Left cardiac atrium (tissue), 4 donors: ENCODE results near the gene EDC4. TPM values are rescaled to one million over a fixed set of nuclear protein-coding genes. Genes with fewer than 3 reads are reported as not detected.
"Not testable (repeated sequence)": the region's sequence is repeated elsewhere in the genome, so short reads cannot be mapped to it uniquely, and the experiment has no call there.

Source experiments
- ATAC-seq, 2 donors: fragments of 200-7000 bp; cut with Tn5 transposase; one replicate each; pipeline ENCODE4 v1.9.1; 2020; ENCODE audit warnings: mild to moderate bottlenecking in 2 of 2, moderate library complexity in 2 of 2
- DNase-seq: peaks from one replicate; pipeline ENCODE4 v3.0.0-alpha.2; 2020
- intact Hi-C, 2 donors: fragments of 100-400 bp; cut with DNase I; formaldehyde crosslinking; loops; one replicate each; pipeline versions ENCODE4 v1.14.1 to v1.15.1; 2022 to 2023
- total RNA-seq, 2 donors: library from RNA; stranded (reverse); fragmentation: NEBNext Ultra II Directional; extraction: Animal tissue kit (Norgen Biotek cat#: 25700); gene quantifications; one replicate each; pipeline ENCODE4 v1.2.1, GENCODE V29; 2021
- donor health status: DM: no; HTN: yes; CAD: no.
- donor health status: DM: no; HTN: yes; CAD: no; lungs with severe emphysema.
- donor health status: DM: yes; HTN: yes; CAD: no.
- donor health status: Dilated cardiomyopathy.

Gene EDC4
- total RNA-seq, 2 donors from 2014 or later = 23.3 to 31.5 TPM

GRCh38 chr16:67892899-67893742 lies 20.3 kb downstream of the EDC4 start, which contains the start of gene PSKH1:
Gene PSKH1, plus strand, starts transcription at chr16:67893254. Its CDS starts 15,496 bp downstream, at chr16:67908750.
- intact Hi-C loops = no loop called here

GRCh38 chr16:67893743-67894399 lies 21.0 kb downstream of the EDC4 start:
- ATAC-seq = no peak
- intact Hi-C loops = no loop called here
- no peak for DNase-seq

More at GRCh38 chr16:67892899-67893742, 20.3 kb downstream of the EDC4 start, which contains the start of gene PSKH1:
- DNase-seq (peak; percentile 97), ATAC-seq (peak; percentile 97 to 98)

- ATAC-seq (peak; percentile 21 to 24), DNase-seq (peak; percentile 68)
- intact Hi-C loops = no loop called here
Observed at GRCh38 chr16:67897231-67897630, 24.4 kb downstream of the EDC4 start.

- DNase-seq = no peak
- intact Hi-C loops = no loop called here
- no peak for ATAC-seq
Observed at GRCh38 chr16:67901734-67902133, 28.9 kb downstream of the EDC4 start.

GRCh38 chr16:67902831-67903230 lies 30.0 kb downstream of the EDC4 start:
- intact Hi-C loops = no loop called here
- no peak for DNase-seq
- ATAC-seq = no peak

GRCh38 chr16:67907397-67908180 lies 34.7 kb downstream of the EDC4 start:
- ATAC-seq (no peak), DNase-seq (no peak)
- intact Hi-C loops = no loop called here

- intact Hi-C loops = no loop called here
- DNase-seq = no peak
- no peak for ATAC-seq
Observed at GRCh38 chr16:67909056-67909742, 36.3 kb downstream of the EDC4 start.

- DNase-seq (no peak), ATAC-seq (no peak)
- intact Hi-C loops = no loop called here
Observed at GRCh38 chr16:67910158-67910557, 37.3 kb downstream of the EDC4 start.

GRCh38 chr16:67914758-67915495 lies 42.1 kb downstream of the EDC4 start:
- ATAC-seq = no peak
- DNase-seq = no peak
- intact Hi-C loops = no loop called here

- intact Hi-C loops, ATAC-seq, DNase-seq: not testable (repeated sequence)
Observed at GRCh38 chr16:67915496-67915769, 42.6 kb downstream of the EDC4 start.

- intact Hi-C loops = no loop called here
- ATAC-seq (no peak), DNase-seq (no peak)
Observed at GRCh38 chr16:67915831-67916723, 43.2 kb downstream of the EDC4 start.

- ATAC-seq (peak; percentile 75 to 94), DNase-seq (peak; percentile 59)
- intact Hi-C loops = no loop called here
Observed at GRCh38 chr16:67917140-67917851, 44.4 kb downstream of the EDC4 start.

GRCh38 chr16:67917852-67918236 lies 45.0 kb downstream of the EDC4 start:
- intact Hi-C loops = no loop called here
- DNase-seq (no peak), ATAC-seq (peak; percentile 51 to 90)

- DNase-seq (no peak), ATAC-seq (no peak)
- intact Hi-C loops = loop anchor here (5.0 to 10.0 kb wide), 2 partner anchors 87 to 245 kb away; no protein-coding TSS in a partner anchor
Observed at GRCh38 chr16:67919622-67920221, 46.9 kb downstream of the EDC4 start.

- DNase-seq = no peak
- no peak for ATAC-seq
- intact Hi-C loops = loop anchor here (5.0 to 10.0 kb wide), 2 partner anchors 90 to 247 kb away; no protein-coding TSS in a partner anchor
Observed at GRCh38 chr16:67922221-67922620, 49.4 kb downstream of the EDC4 start.

- no peak for ATAC-seq
- intact Hi-C loops = loop anchor here (5.0 to 10.0 kb wide), 2 partner anchors 90 to 248 kb away; no protein-coding TSS in a partner anchor
- no peak for DNase-seq
Observed at GRCh38 chr16:67922740-67923139, 49.9 kb downstream of the EDC4 start.
